Osteoblast (primary cell): ENCODE results near the gene HSPD1. TPM values are rescaled to one million over a fixed set of nuclear protein-coding genes. Genes with fewer than 3 reads are reported as not detected.
"Not testable (repeated sequence)": the region's sequence is repeated elsewhere in the genome, so short reads cannot be mapped to it uniquely, and the experiment has no call there.

ENCODE experiments used
- DNase-seq: peaks from one replicate; pipeline ENCODE4 v3.0.0; 2011; ENCODE audit warnings: low spot score, mixed read lengths; ENCODE audit not compliant: insufficient read length; ENCODE audit errors: missing footprints
- H2AFZ ChIP-seq: 2 replicates; pipeline ENCODE4 v1.6.0; 2011; ENCODE audit warnings: mild to moderate bottlenecking, low read length
- H3K27ac ChIP-seq: 2 replicates; pipeline ENCODE4 v1.5.1; 2011; ENCODE audit warnings: mild to moderate bottlenecking, low read depth, low read length, moderate library complexity
- H3K27me3 ChIP-seq: 2 replicates; pipeline ENCODE4 v1.6.0; 2012; ENCODE audit warnings: mild to moderate bottlenecking, control low read depth, inconsistent platforms, low read length, moderate library complexity; ENCODE audit not compliant: insufficient read depth
- H3K36me3 ChIP-seq: 2 replicates; pipeline ENCODE4 v1.5.1; 2011; ENCODE audit warnings: mild to moderate bottlenecking, low read length, control low read depth, moderate library complexity; ENCODE audit not compliant: insufficient read depth
- H3K4me1 ChIP-seq: 2 replicates; pipeline ENCODE4 v1.5.1; 2011; ENCODE audit warnings: mild to moderate bottlenecking, low read length, control low read depth, moderate library complexity; ENCODE audit not compliant: insufficient read depth
- H3K4me2 ChIP-seq: 2 replicates; pipeline ENCODE4 v1.6.0; 2011; ENCODE audit warnings: mild to moderate bottlenecking, low read length; ENCODE audit not compliant: insufficient read depth
- H3K4me3 ChIP-seq: fragments of 200-600 bp; sonication (generic); 3 replicates; pipeline ENCODE4 v1.5.1; 2012; ENCODE audit warnings: mild to moderate bottlenecking, low read length, inconsistent platforms; ENCODE audit not compliant: insufficient read depth
- H3K79me2 ChIP-seq: 2 replicates; pipeline ENCODE4 v1.6.0; 2012; ENCODE audit warnings: mild to moderate bottlenecking, low read length, control low read depth, inconsistent platforms; ENCODE audit not compliant: insufficient read depth
- H3K9me3 ChIP-seq: 2 replicates; pipeline ENCODE4 v1.5.1; 2011; ENCODE audit warnings: low read depth, low read length, control low read depth
- H4K20me1 ChIP-seq: 2 replicates; pipeline ENCODE4 v1.6.0; 2012; ENCODE audit warnings: mild to moderate bottlenecking, low read length, control low read depth; ENCODE audit not compliant: insufficient read depth
- CTCF ChIP-seq: IDR thresholded peaks from 2 replicates; pipeline ENCODE4 v1.5.1; 2011; ENCODE audit warnings: mild to moderate bottlenecking, low read depth, low read length, moderate library complexity; ENCODE audit errors: extremely low read depth
- total RNA-seq: library from RNA; depleted of rRNA; stranded (reverse); fragments of >200 nt; gene quantifications from 2 replicates; pipeline ENCODE4 v1.2.3, GENCODE V29; 2012

Gene HSPD1
- total RNA-seq, 1 donor: 117 TPM

DNA sequence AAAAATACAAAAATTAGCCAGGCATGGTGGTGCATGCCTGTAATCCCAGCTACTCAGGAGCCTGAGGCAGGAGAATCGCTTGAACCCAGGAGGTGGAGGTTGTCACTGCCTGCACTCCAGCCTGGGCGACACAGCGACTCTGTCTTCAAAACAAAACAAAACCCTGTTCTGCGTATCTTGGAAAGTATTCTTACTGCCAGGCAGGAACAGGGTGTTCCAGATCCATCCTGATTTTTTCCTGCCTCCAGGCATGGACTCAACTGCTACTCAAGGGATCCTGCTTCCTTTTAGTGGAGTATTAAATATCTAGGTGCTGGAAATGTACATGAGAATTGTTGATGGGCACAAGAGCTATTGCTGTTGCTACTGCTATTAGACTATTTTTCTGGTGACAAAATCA is 12.3 kb downstream of the HSPD1 start:
- DNase-seq: no peak
- Histone ChIP-seq H4K20me1 (no peaks in the 10 kb centered on the region), H2AFZ (no peak overlapping the region), H3K4me3 (no peak overlapping the region), H3K79me2 (no peaks in the 10 kb centered on the region), H3K36me3 (peaks cover 73% of the 10 kb centered on the region), H3K27me3 (no peaks in the 10 kb centered on the region), H3K9me3 (peaks cover 4% of the 10 kb centered on the region), H3K27ac (no peak overlapping the region), H3K4me2 (no peak overlapping the region), H3K4me1 (no peaks in the 10 kb centered on the region)
- no peak for TF ChIP-seq CTCF

GRCh38 chr2:197486175-197486574 is 13.5 kb downstream of the HSPD1 start:
- Histone ChIP-seq H3K79me2 (no peaks in the 10 kb centered on the region), H2AFZ (no peak overlapping the region), H3K4me2 (no peak overlapping the region), H3K27me3 (no peaks in the 10 kb centered on the region), H3K4me3 (no peak overlapping the region), H3K27ac (no peak overlapping the region), H4K20me1 (no peaks in the 10 kb centered on the region), H3K36me3 (peaks cover 60% of the 10 kb centered on the region), H3K9me3 (peaks cover 4% of the 10 kb centered on the region), H3K4me1 (no peaks in the 10 kb centered on the region)
- no peak for TF ChIP-seq CTCF
- no peak for DNase-seq

DNA sequence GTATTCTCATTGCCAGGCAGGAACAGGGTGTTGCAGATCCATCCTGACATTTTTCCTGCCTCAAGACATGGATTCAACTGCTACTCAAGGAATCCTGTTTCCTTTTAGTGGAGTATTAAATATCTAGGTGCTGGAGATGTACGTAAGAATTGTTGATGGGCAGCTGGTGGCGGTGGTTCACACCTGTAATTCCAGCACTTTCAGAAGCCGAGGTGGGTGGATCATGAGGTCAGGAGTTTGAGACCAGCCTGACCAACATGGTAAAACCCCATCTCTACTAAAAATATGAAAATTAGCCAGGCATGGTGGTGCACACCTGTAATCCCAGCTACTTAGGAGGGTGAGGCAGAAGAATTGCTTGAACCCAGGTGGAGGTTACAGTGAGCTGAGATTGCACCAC is 15.4 kb downstream of the HSPD1 start:
- not testable (repeated sequence) for H4K20me1 ChIP-seq, H3K27me3 ChIP-seq, H3K79me2 ChIP-seq, DNase-seq, H3K9me3 ChIP-seq, H3K4me2 ChIP-seq, H2AFZ ChIP-seq, H3K4me1 ChIP-seq, H3K4me3 ChIP-seq, H3K27ac ChIP-seq
- H3K36me3 ChIP-seq: peaks cover 45% of the 10 kb centered on the region

- Histone ChIP-seq H3K4me1 (no peaks in the 10 kb centered on the region), H3K9me3 (peaks cover 4% of the 10 kb centered on the region), H3K4me2 (no peak overlapping the region), H3K4me3 (no peak overlapping the region), H4K20me1 (no peaks in the 10 kb centered on the region), H2AFZ (no peak overlapping the region), H3K79me2 (no peaks in the 10 kb centered on the region), H3K27me3 (no peaks in the 10 kb centered on the region), H3K27ac (no peak overlapping the region), H3K36me3 (peaks cover 41% of the 10 kb centered on the region)
- no peak for TF ChIP-seq CTCF
- no peak for DNase-seq
Measured at GRCh38 chr2:197480165-197481036, 19.2 kb downstream of the HSPD1 start.
